SK-N-SH (cell line): ENCODE data around the gene TEX54. TPM values are rescaled to one million over a fixed set of nuclear protein-coding genes. Genes with fewer than 3 reads are reported as not detected.
"Not testable (repeated sequence)": the region's sequence is repeated elsewhere in the genome, so short reads cannot be mapped to it uniquely, and the experiment has no call there.

Source experiments
- CTCF ChIA-PET: fragments of 300-600, 350-600 bp; formaldehyde crosslinking; extraction: SDS; loops from one replicate; lab custom pipeline; 2021; lab: Yijun Ruan, JAX
- POLR2A ChIA-PET: fragments of 350-600 bp; sonication (Branson Sonifier 250); formaldehyde crosslinking; extraction: SDS; loops from one replicate; lab custom pipeline; 2020; ENCODE audit warnings: antibody characterized with exemption, inconsistent platforms; lab: Yijun Ruan, JAX
- DNase-seq: peaks from one replicate; pipeline ENCODE4 v3.0.0; 2012
- H2AFZ ChIP-seq: fragments of 200-600 bp; sonication (generic); 2 replicates; pipeline ENCODE4 v1.8.1; 2016; ENCODE audit warnings: antibody characterized with exemption, mild to moderate bottlenecking, low read depth
- H3F3A ChIP-seq: fragments of 200-600 bp; sonication (generic); replicated peaks from 2 replicates; pipeline ENCODE3; 2016; ENCODE audit warnings: antibody characterized with exemption, mild to moderate bottlenecking; ENCODE audit not compliant: insufficient read depth
- H3K27ac ChIP-seq, 2 experiments: fragments of 200-500 bp in 1 of 2; fragments of 200-600 bp in 1 of 2; sonication (Bioruptor generic) in 1 of 2; sonication (generic), shearing (Covaris generic) in 1 of 2; 2 replicates each; pipeline versions ENCODE4 v1.5.1 to v1.6.1; 2014 to 2016; ENCODE audit warnings: low read depth in 2 of 2, inconsistent platforms in 1 of 2, low read length in 1 of 2, mild to moderate bottlenecking in 1 of 2, mixed read lengths in 1 of 2
- H3K27me3 ChIP-seq: fragments of 200-600 bp; sonication (generic), shearing (Covaris generic); 2 replicates; pipeline ENCODE4 v1.6.1; 2016; ENCODE audit warnings: mixed run types; ENCODE audit not compliant: insufficient read depth
- H3K36me3 ChIP-seq, 2 experiments: fragments of 200-500 bp in 1 of 2; fragments of 200-600 bp in 1 of 2; sonication (Bioruptor generic) in 1 of 2; sonication (generic) in 1 of 2; replicated peaks in 1 of 2; 2 replicates each; pipeline versions ENCODE3 to v1.5.1; 2014 to 2016; ENCODE audit warnings: low read length in 1 of 2, mild to moderate bottlenecking in 1 of 2; ENCODE audit not compliant: insufficient read depth in 2 of 2, control insufficient read depth in 1 of 2
- H3K4me1 ChIP-seq, 2 experiments: fragments of 200-500 bp in 1 of 2; fragments of 200-600 bp in 1 of 2; sonication (Bioruptor generic) in 1 of 2; sonication (generic), shearing (Covaris generic) in 1 of 2; 2 replicates each; pipeline versions ENCODE4 v1.5.1 to v1.6.1; 2014 to 2016; ENCODE audit warnings: low read depth in 1 of 2, low read length in 1 of 2, mixed run types in 1 of 2; ENCODE audit not compliant: insufficient read depth in 2 of 2, control insufficient read depth in 1 of 2
- H3K4me2 ChIP-seq: fragments of 200-600 bp; sonication (generic), shearing (Covaris generic); 2 replicates; pipeline ENCODE4 v1.6.1; 2017; ENCODE audit warnings: mixed run types
- H3K4me3 ChIP-seq, 2 experiments: fragments of 200-500 bp in 1 of 2; fragments of 200-600 bp in 1 of 2; sonication (Bioruptor generic) in 1 of 2; sonication (generic), shearing (Covaris generic) in 1 of 2; 2 replicates each; pipeline versions ENCODE4 v1.5.1 to v1.8.1; 2014 to 2016; ENCODE audit warnings: low read depth in 2 of 2, inconsistent platforms in 1 of 2, low read length in 1 of 2, mild to moderate bottlenecking in 1 of 2, mixed read lengths in 1 of 2, moderate library complexity in 1 of 2
- H3K79me2 ChIP-seq: fragments of 200-600 bp; sonication (generic); 2 replicates; pipeline ENCODE4 v1.8.1; 2017; ENCODE audit warnings: mild to moderate bottlenecking; ENCODE audit not compliant: insufficient read depth
- H3K9ac ChIP-seq: fragments of 200-600 bp; sonication (generic); 2 replicates; pipeline ENCODE4 v1.6.1; 2017; ENCODE audit warnings: mixed run types
- H3K9me2 ChIP-seq: fragments of 200-600 bp; sonication (generic); 2 replicates; pipeline ENCODE4 v1.6.1; 2017; ENCODE audit warnings: mixed run types
- H3K9me3 ChIP-seq: fragments of 200-600 bp; sonication (generic); 2 replicates; pipeline ENCODE4 v1.6.1; 2017; ENCODE audit warnings: mixed run types, mild to moderate bottlenecking, moderate library complexity
- H4K20me1 ChIP-seq: fragments of 200-600 bp; sonication (generic); 2 replicates; pipeline ENCODE4 v1.6.1; 2017; ENCODE audit warnings: mild to moderate bottlenecking, mixed run types; ENCODE audit not compliant: insufficient read depth
- FOXJ3 ChIP-seq: sonication (generic); formaldehyde crosslinking; IDR thresholded peaks from 2 replicates; pipeline ENCODE4 v1.5.1; 2020; ENCODE audit warnings: mild to moderate bottlenecking, missing genetic modification reagents
- GATA2 ChIP-seq: sonication (generic); formaldehyde crosslinking; IDR thresholded peaks from 2 replicates; pipeline ENCODE4 v1.5.0; 2020; ENCODE audit warnings: mild to moderate bottlenecking, missing genetic modification reagents
- NRF1 ChIP-seq: IDR thresholded peaks from 2 replicates; pipeline ENCODE4 v1.6.1; 2012; ENCODE audit warnings: low read depth, mild to moderate bottlenecking, low read length
- POLR2AphosphoS5 ChIP-seq: IDR thresholded peaks from 2 replicates; pipeline ENCODE4 v1.6.1; 2012; ENCODE audit warnings: low read depth, low read length
- RAD21 ChIP-seq: IDR thresholded peaks from 2 replicates; pipeline ENCODE4 v1.6.1; 2012; ENCODE audit warnings: mild to moderate bottlenecking, low read length
- RFX5 ChIP-seq: IDR thresholded peaks from 2 replicates; pipeline ENCODE4 v1.6.1; 2012; ENCODE audit warnings: mild to moderate bottlenecking, improper control_type of control experiment, low read length
- RXRA ChIP-seq: IDR thresholded peaks from 2 replicates; pipeline ENCODE4 v1.4.0; 2012; ENCODE audit warnings: low read depth, mild to moderate bottlenecking, borderline replicate concordance
- TAF1 ChIP-seq: IDR thresholded peaks from 2 replicates; pipeline ENCODE4 v1.6.1; 2012; ENCODE audit warnings: low read depth, mild to moderate bottlenecking, low read length, moderate library complexity, borderline replicate concordance
- USF2 ChIP-seq: fragments of 150-350 bp; IDR thresholded peaks from 2 replicates; pipeline ENCODE4 v1.6.1; 2017; ENCODE audit warnings: antibody characterized with exemption, low read length, low read depth, borderline replicate concordance
- YY1 ChIP-seq: IDR thresholded peaks from 2 replicates; pipeline ENCODE4 v1.4.0; 2012; ENCODE audit warnings: low read depth, mild to moderate bottlenecking
- WGBS: methylation state at CpG from one replicate; pipeline ENCODE4 v1.1.6; 2017; ENCODE audit warnings: low lambda C conversion rate; 5-methylcytosine and 5-hydroxymethylcytosine counted together
- polyA plus RNA-seq, 3 experiments: library from polyadenylated mRNA; depleted of rRNA; stranded (reverse); fragments of >200 nt; gene quantifications; 2 replicates each; pipeline ENCODE4 v1.2.3, GENCODE V29; 2012

TEX54 gene
- polyA plus RNA-seq, 1 of the 3 experiments (the other 2 are of a cell fraction): not detected

GRCh38 chr11:62842891-62843290 lies 10.2 kb upstream of the TEX54 start:
- H3K4me2 ChIP-seq, H4K20me1 ChIP-seq, H3K9me2 ChIP-seq, H3K4me3 ChIP-seq, H3K9me3 ChIP-seq, H3K9ac ChIP-seq, H3K36me3 ChIP-seq, H3K27me3 ChIP-seq, DNase-seq: not testable (repeated sequence)
- Histone ChIP-seq H3K4me1 (peaks cover 9 to 13% of the 10 kb centered on the region in 2 experiments; a peak in 2 of 4 replicates), H3F3A (peaks cover 19% of the 10 kb centered on the region), H2AFZ (peak overlapping the region; percentile 89; the same call in 1 of the 2 replicates), H3K79me2 (peaks cover 14% of the 10 kb centered on the region), H3K27ac (peak overlapping the region in 1 of 2 experiments; percentile 95; a peak in 2 of 4 replicates)
- WGBS: 94% methylated on average over 9 of the region's 9 CpGs
- ChIA-PET CTCF (interaction anchor here (0.8 kb wide), 1 partner anchor 56 kb away, joined by 3 read pairs; no protein-coding TSS in a partner anchor), POLR2A (interaction anchor here (3.5 kb wide), 1 partner anchor 13 kb away, joined by 18 read pairs; no protein-coding TSS in a partner anchor)

- H3K9me2 ChIP-seq: no peaks in the 10 kb centered on the region
- POLR2A ChIA-PET: interaction anchor here (1.0 to 3.5 kb wide), 18 partner anchors 12 to 250 kb away, joined by 3 to 146 read pairs (median 9); partner anchors contain the start of genes BSCL2, HNRNPUL2, LBHD1 and SLC3A2
- no peak for DNase-seq
These were observed 9.6 kb upstream of the TEX54 start for GRCh38 chr11:62842171-62842741.

More at GRCh38 chr11:62842171-62842741, 9.6 kb upstream of the TEX54 start:
- WGBS: 48% methylated on average over 24 of the region's 30 CpGs
- peak overlapping the region; percentile 86 for H3K4me2 ChIP-seq
- H2AFZ ChIP-seq: peak overlapping the region; percentile 89
- peaks cover 13 to 15% of the 10 kb centered on the region in 2 experiments; a peak in 2 of 4 replicates for H3K4me1 ChIP-seq
- no peaks in the 10 kb centered on the region for H4K20me1 ChIP-seq
- H3F3A ChIP-seq: peaks cover 19% of the 10 kb centered on the region
- CTCF ChIA-PET: interaction anchor here (0.8 to 3.0 kb wide), 3 partner anchors 12 to 56 kb away, joined by 3 to 18 read pairs (median 5); partner anchors contain the start of gene TMEM179B
- peak overlapping the region; percentile 37 to 59 for H3K4me3 ChIP-seq
- H3K79me2 ChIP-seq: peaks cover 20% of the 10 kb centered on the region
- H3K27ac ChIP-seq: peak overlapping the region; percentile 94 to 95
- H3K36me3 ChIP-seq: no peaks in the 10 kb centered on the region
- H3K27me3 ChIP-seq: no peaks in the 10 kb centered on the region
- no peak for TF ChIP-seq NRF1
- TF ChIP-seq FOXJ3 (CRISPR knock-in tag): no peak
- TF ChIP-seq RAD21: no peak
- no peak for TF ChIP-seq GATA2 (CRISPR knock-in tag)
- TF ChIP-seq RFX5: no peak
- no peak for TF ChIP-seq YY1
- TF ChIP-seq RXRA: no peak
- TF ChIP-seq TAF1: no peak
- TF ChIP-seq USF2: no peak
- TF ChIP-seq POLR2AphosphoS5: no peak
- TF ChIP-seq, all 33 proteins: peak for 0
- Histone ChIP-seq H3K9ac (peak overlapping the region; percentile 86), H3K9me3 (no peaks in the 10 kb centered on the region)
